IMR-90 (cell line): ENCODE data around the gene DOCK10. TPM values are rescaled to one million over a fixed set of nuclear protein-coding genes. Genes with fewer than 3 reads are reported as not detected.

ENCODE experiments used
- ATAC-seq: fragments of 200-7000 bp; cut with Tn5 transposase; 2 replicates; pipeline ENCODE4 v1.9.1; 2020; ENCODE audit warnings: low read depth, mild to moderate bottlenecking, moderate library complexity
- BruUV-seq: library from RNA; stranded (reverse); fragments of 400-500 nt; replicated peaks from 2 replicates; lab custom pipeline; 2021; lab: Mats Ljungman, UMichigan
- CTCF ChIA-PET: fragments of 300-600 bp; formaldehyde crosslinking; extraction: SDS; loops from one replicate; lab custom pipeline; 2021; ENCODE audit warnings: antibody characterized with exemption; lab: Yijun Ruan, JAX
- POLR2A ChIA-PET: fragments of 300-600 bp; sonication (Branson Sonifier 250); formaldehyde crosslinking; loops from one replicate; lab custom pipeline; 2022; ENCODE audit warnings: antibody characterized with exemption; ENCODE audit not compliant: unreplicated experiment; lab: Charles Lee
- DNase-seq: peaks from one replicate; pipeline ENCODE4 v3.0.0; 2013
- H2AFZ ChIP-seq: replicated peaks from 2 replicates; pipeline ENCODE3; 2013; ENCODE audit warnings: low read length, mild to moderate bottlenecking; ENCODE audit not compliant: poor library complexity
- H2AK5ac ChIP-seq: 2 replicates; pipeline ENCODE4 v1.6.1; 2013; ENCODE audit warnings: low read depth, low read length, inconsistent platforms
- H2AK9ac ChIP-seq: replicated peaks from 2 replicates; pipeline ENCODE3; 2013; ENCODE audit warnings: mild to moderate bottlenecking, low read depth, low read length, moderate library complexity; ENCODE audit not compliant: poor library complexity
- H2BK120ac ChIP-seq: 2 replicates; pipeline ENCODE4 v1.6.1; 2013; ENCODE audit warnings: low read depth, low read length, inconsistent platforms
- H2BK15ac ChIP-seq: 3 replicates; pipeline ENCODE4 v1.6.1; 2013; ENCODE audit warnings: low read depth, low read length, inconsistent platforms
- H2BK20ac ChIP-seq: 2 replicates; pipeline ENCODE4 v1.6.1; 2013; ENCODE audit warnings: low read depth, mild to moderate bottlenecking, inconsistent platforms, low read length, moderate library complexity
- H2BK5ac ChIP-seq: 2 replicates; pipeline ENCODE4 v1.6.1; 2013; ENCODE audit warnings: mild to moderate bottlenecking, low read depth, low read length, inconsistent platforms; ENCODE audit not compliant: poor library complexity, severe bottlenecking
- H3K14ac ChIP-seq: replicated peaks from 2 replicates; pipeline ENCODE4 v1.6.1; 2013; ENCODE audit warnings: low read depth, low read length, inconsistent platforms
- H3K18ac ChIP-seq: 2 replicates; pipeline ENCODE4 v1.6.1; 2013; ENCODE audit warnings: low read depth, low read length, control low read depth
- H3K23ac ChIP-seq: 2 replicates; pipeline ENCODE4 v1.6.1; 2013; ENCODE audit warnings: low read depth, low read length, inconsistent platforms
- H3K27ac ChIP-seq: 2 replicates; pipeline ENCODE4 v1.5.1; 2013; ENCODE audit warnings: mild to moderate bottlenecking, control low read depth, low read length; ENCODE audit not compliant: insufficient read depth
- H3K27me3 ChIP-seq: 2 replicates; pipeline ENCODE4 v1.6.1; 2013; ENCODE audit warnings: low read length; ENCODE audit not compliant: control insufficient read depth, insufficient read depth
- H3K36me3 ChIP-seq: 2 replicates; pipeline ENCODE4 v1.6.1; 2013; ENCODE audit warnings: low read length, mixed read lengths; ENCODE audit not compliant: control insufficient read depth, insufficient read depth
- H3K4ac ChIP-seq: 2 replicates; pipeline ENCODE4 v1.6.1; 2013; ENCODE audit warnings: low read depth, low read length, inconsistent platforms
- H3K4me1 ChIP-seq: 2 replicates; pipeline ENCODE4 v1.6.1; 2013; ENCODE audit warnings: low read length, mixed read lengths; ENCODE audit not compliant: control insufficient read depth, insufficient read depth
- H3K4me2 ChIP-seq: 2 replicates; pipeline ENCODE4 v1.6.1; 2013; ENCODE audit warnings: low read depth, mild to moderate bottlenecking, control low read depth, low read length, moderate library complexity
- H3K4me3 ChIP-seq: 2 replicates; pipeline ENCODE4 v1.5.1; 2013; ENCODE audit warnings: low read depth, mild to moderate bottlenecking, control low read depth, low read length, moderate library complexity; ENCODE audit not compliant: insufficient read depth
- H3K56ac ChIP-seq: 2 replicates; pipeline ENCODE4 v1.6.1; 2013; ENCODE audit warnings: low read length, inconsistent platforms; ENCODE audit not compliant: insufficient read depth; ENCODE audit errors: extremely low read depth
- H3K79me1 ChIP-seq, 2 experiments: 2 replicates each; pipeline ENCODE4 v1.6.1; 2013; ENCODE audit warnings: low read length in 2 of 2, inconsistent platforms in 1 of 2, low read depth in 1 of 2
- H3K9ac ChIP-seq: 2 replicates; pipeline ENCODE4 v1.6.1; 2013; ENCODE audit warnings: low read depth, low read length, control low read depth
- H3K9me1 ChIP-seq: 2 replicates; pipeline ENCODE4 v1.6.1; 2013; ENCODE audit warnings: low read length, inconsistent platforms; ENCODE audit not compliant: insufficient read depth
- H3K9me3 ChIP-seq: 2 replicates; pipeline ENCODE4 v1.6.1; 2013; ENCODE audit warnings: low read length; ENCODE audit not compliant: control insufficient read depth, insufficient read depth
- H4K20me1 ChIP-seq: 2 replicates; pipeline ENCODE4 v1.6.1; 2013; ENCODE audit warnings: low read length, inconsistent platforms; ENCODE audit not compliant: insufficient read depth
- H4K5ac ChIP-seq: 2 replicates; pipeline ENCODE4 v1.6.1; 2013; ENCODE audit warnings: mild to moderate bottlenecking, low read depth, low read length, control low read depth
- H4K8ac ChIP-seq, 2 experiments: 2 replicates each; pipeline ENCODE4 v1.6.1; 2013; ENCODE audit warnings: low read depth in 2 of 2, low read length in 2 of 2, control low read depth in 1 of 2, inconsistent platforms in 1 of 2
- H4K91ac ChIP-seq: 2 replicates; pipeline ENCODE4 v1.6.1; 2013; ENCODE audit warnings: low read depth, low read length, inconsistent platforms; ENCODE audit not compliant: insufficient read depth
- BHLHE40 ChIP-seq: fragments of 150-350 bp; IDR thresholded peaks from 2 replicates; pipeline ENCODE4 v1.6.1; 2016; ENCODE audit warnings: mild to moderate bottlenecking, low read depth, low read length
- CEBPB ChIP-seq: IDR thresholded peaks from 2 replicates; pipeline ENCODE4 v1.6.1; 2012; ENCODE audit warnings: low read depth, low read length, improper control_type of control experiment
- CHD1 ChIP-seq: IDR thresholded peaks from 2 replicates; pipeline ENCODE4 v1.6.1; 2012; ENCODE audit warnings: low read depth, low read length, improper control_type of control experiment
- CTCF ChIP-seq: conservative IDR thresholded peaks from 2 replicates; pipeline ENCODE4 v1.5.1; 2012; ENCODE audit warnings: mild to moderate bottlenecking, low read depth, low read length, improper control_type of control experiment
- ELK1 ChIP-seq: fragments of 150-350 bp; IDR thresholded peaks from 2 replicates; pipeline ENCODE4 v1.6.1; 2016; ENCODE audit warnings: low read depth, mild to moderate bottlenecking, low read length, moderate library complexity, borderline replicate concordance
- FOS ChIP-seq: fragments of 150-350 bp; IDR thresholded peaks from 2 replicates; pipeline ENCODE4 v1.6.1; 2016; ENCODE audit warnings: low read depth, low read length
- MAFK ChIP-seq: IDR thresholded peaks from 2 replicates; pipeline ENCODE4 v1.6.1; 2012; ENCODE audit warnings: low read depth, low read length, improper control_type of control experiment
- MAZ ChIP-seq: IDR thresholded peaks from 2 replicates; pipeline ENCODE4 v1.6.1; 2012; ENCODE audit warnings: low read depth, mild to moderate bottlenecking, low read length, improper control_type of control experiment, moderate library complexity, borderline replicate concordance
- MXI1 ChIP-seq: IDR thresholded peaks from 2 replicates; pipeline ENCODE4 v1.6.1; 2012; ENCODE audit warnings: low read depth, mild to moderate bottlenecking, low read length, moderate library complexity, borderline replicate concordance
- NFE2L2 ChIP-seq: fragments of 150-350 bp; IDR thresholded peaks from 2 replicates; pipeline ENCODE4 v1.6.1; 2016; ENCODE audit warnings: low read depth, mild to moderate bottlenecking, low read length
- POLR2A ChIP-seq: IDR thresholded peaks from 2 replicates; pipeline ENCODE4 v1.6.1; 2012; ENCODE audit warnings: mild to moderate bottlenecking, low read depth, low read length
- RAD21 ChIP-seq: IDR thresholded peaks from 2 replicates; pipeline ENCODE4 v1.6.1; 2012; ENCODE audit warnings: low read length, improper control_type of control experiment
- RCOR1 ChIP-seq: IDR thresholded peaks from 2 replicates; pipeline ENCODE4 v1.6.1; 2012; ENCODE audit warnings: mild to moderate bottlenecking, low read length, improper control_type of control experiment; ENCODE audit not compliant: insufficient replicate concordance
- RFX5 ChIP-seq: IDR thresholded peaks from 2 replicates; pipeline ENCODE4 v1.8.0; 2012; ENCODE audit warnings: low read depth, mild to moderate bottlenecking, low read length, moderate library complexity
- SMC3 ChIP-seq: fragments of 150-350 bp; IDR thresholded peaks from 2 replicates; pipeline ENCODE4 v1.6.1; 2016; ENCODE audit warnings: low read depth, mild to moderate bottlenecking, antibody characterized with exemption, low read length, moderate library complexity
- USF2 ChIP-seq: fragments of 150-350 bp; IDR thresholded peaks from 2 replicates; pipeline ENCODE4 v1.6.1; 2017; ENCODE audit warnings: mild to moderate bottlenecking, antibody characterized with exemption, low read length, low read depth
- WGBS, 2 experiments: methylation state at CpG; one replicate each; pipeline versions ENCODE4 v1.1.5 to v1.1.7; 2013; ENCODE audit warnings: missing lambda C conversion rate in 2 of 2; ENCODE audit not compliant: insufficient read length in 1 of 2; ENCODE audit errors: extremely low coverage in 2 of 2; 5-methylcytosine and 5-hydroxymethylcytosine counted together
- dilution Hi-C: fragments of 300-500 bp; cut with HindIII; formaldehyde crosslinking; loops from one replicate; pipeline ENCODE4 v1.14.3; 2018; ENCODE audit warnings: low sequenced_read_pairs; ENCODE audit not compliant: unreplicated experiment
- in situ Hi-C: fragments of 300-500 bp; cut with MboI; formaldehyde crosslinking; loops from 3 replicates; pipeline ENCODE4 v1.14.3; 2019; ENCODE audit warnings: low sequenced_read_pairs, inconsistent platforms, mixed read lengths
- intact Hi-C: fragments of 100-400 bp; cut with micrococcal nuclease; formaldehyde crosslinking; loops from 2 replicates; pipeline ENCODE4 v1.10.0; 2022
- polyA plus RNA-seq, 3 experiments: library from polyadenylated mRNA; depleted of rRNA; stranded (reverse); fragments of >200 nt; gene quantifications; 2 replicates each; pipeline ENCODE4 v1.2.3, GENCODE V29; 2012; ENCODE audit warnings: low replicate concordance in 1 of 3
- total RNA-seq: library from RNA; depleted of rRNA; stranded (reverse); fragments of >200 nt; gene quantifications from 2 replicates; pipeline ENCODE4 v1.2.3, GENCODE V29; 2012

The DOCK10 gene
- total and polyA plus RNA-seq, 2 of the 4 experiments (the other 2 are of a cell fraction) = 58.6 to 75.3 TPM

GRCh38 chr2:224931956-224932355, 110.3 kb downstream of the DOCK10 start:
- no CpG with 5 or more reads among the region's 4 CpGs for WGBS, 2 experiments
- CTCF ChIA-PET = no interaction called here
- H3K4ac ChIP-seq = no peak overlapping the region
- H4K91ac ChIP-seq = no peak overlapping the region
- no peak overlapping the region for H3K56ac ChIP-seq
- H3K27me3 ChIP-seq = no peaks in the 10 kb centered on the region
- intact Hi-C loops (no loop called here), in situ Hi-C loops (no loop called here), dilution Hi-C loops (no loop called here)
- H3K14ac ChIP-seq = no peak overlapping the region
- no peak overlapping the region for H2AK5ac ChIP-seq
- no peak overlapping the region for H2BK5ac ChIP-seq
- H3K18ac ChIP-seq = no peak overlapping the region
- H2BK15ac ChIP-seq = no peak overlapping the region
- no peak overlapping the region for H2AFZ ChIP-seq
- no peak overlapping the region for H4K5ac ChIP-seq
- H4K20me1 ChIP-seq = no peaks in the 10 kb centered on the region
- no peak overlapping the region for H3K4me2 ChIP-seq
- no peak overlapping the region for H2AK9ac ChIP-seq
- DNase-seq (no peak), ATAC-seq (no peak)
- no peak overlapping the region for H2BK120ac ChIP-seq
- no peak for TF ChIP-seq RFX5
- TF ChIP-seq MXI1 = no peak
- no peak for TF ChIP-seq CTCF
- no peak for TF ChIP-seq BHLHE40
- TF ChIP-seq SMC3 = no peak
- TF ChIP-seq CEBPB = no peak
- no peak for TF ChIP-seq MAZ
- no peak for TF ChIP-seq ELK1
- no peak for TF ChIP-seq FOS
- TF ChIP-seq POLR2A = no peak
- no peak for TF ChIP-seq USF2
- no peak for TF ChIP-seq MAFK
- TF ChIP-seq NFE2L2 = no peak
- no peak for TF ChIP-seq CHD1
- no peak for TF ChIP-seq RAD21
- no peak for TF ChIP-seq RCOR1
- peaks cover 7% of the 10 kb centered on the region for H3K9me1 ChIP-seq
- peaks cover 10% of the 10 kb centered on the region for H3K4me1 ChIP-seq
- H4K8ac ChIP-seq = no peak overlapping the region
- no TSS peak for BruUV-seq
- H3K36me3 ChIP-seq = peaks cover 4% of the 10 kb centered on the region
- H3K23ac ChIP-seq = no peak overlapping the region
- no peak overlapping the region for H3K9ac ChIP-seq
- H3K79me1 ChIP-seq = peaks cover 20 to 32% of the 10 kb centered on the region in 2 experiments
- H3K9me3 ChIP-seq = no peaks in the 10 kb centered on the region
- POLR2A ChIA-PET = no interaction called here
- H2BK20ac ChIP-seq = no peak overlapping the region
- H3K4me3 ChIP-seq = no peak overlapping the region
- H3K27ac ChIP-seq = no peak overlapping the region
